H9 (cell line): ENCODE data around the gene HMGCLL1. TPM values are rescaled to one million over a fixed set of nuclear protein-coding genes. Genes with fewer than 3 reads are reported as not detected.

Experiments used
- DNase-seq: peaks from one replicate; pipeline ENCODE4 v3.0.0-alpha.2; 2017
- H2AFZ ChIP-seq: one replicate; pipeline ENCODE4 v1.6.1; 2013; ENCODE audit warnings: mild to moderate bottlenecking, low read length, control low read depth, moderate library complexity
- H2AK5ac ChIP-seq: 2 replicates; pipeline ENCODE4 v1.6.1; 2013; ENCODE audit warnings: low read length, control low read depth, mixed read lengths; ENCODE audit not compliant: insufficient read length
- H2BK120ac ChIP-seq: one replicate; pipeline ENCODE4 v1.6.1; 2013; ENCODE audit warnings: low read depth, mild to moderate bottlenecking, low read length, control low read depth, inconsistent platforms; ENCODE audit not compliant: poor library complexity, severe bottlenecking
- H2BK12ac ChIP-seq: 2 replicates; pipeline ENCODE4 v1.6.1; 2013; ENCODE audit warnings: low read length, control low read depth, mixed read lengths, low read depth; ENCODE audit not compliant: insufficient read length
- H2BK15ac ChIP-seq: 2 replicates; pipeline ENCODE4 v1.6.1; 2013; ENCODE audit warnings: low read depth, low read length, control low read depth
- H2BK20ac ChIP-seq: one replicate; pipeline ENCODE4 v1.6.1; 2013; ENCODE audit warnings: low read depth, mild to moderate bottlenecking, low read length, control low read depth, inconsistent platforms; ENCODE audit not compliant: poor library complexity, severe bottlenecking
- H2BK5ac ChIP-seq: 2 replicates; pipeline ENCODE4 v1.6.1; 2013; ENCODE audit warnings: low read length, control low read depth, mixed read lengths; ENCODE audit not compliant: insufficient read length
- H3K14ac ChIP-seq: 2 replicates; pipeline ENCODE4 v1.6.1; 2013; ENCODE audit warnings: low read length, control low read depth; ENCODE audit not compliant: insufficient read depth
- H3K18ac ChIP-seq: 2 replicates; pipeline ENCODE4 v1.6.1; 2013; ENCODE audit warnings: low read depth, mild to moderate bottlenecking, mixed read lengths, low read length, control low read depth; ENCODE audit not compliant: insufficient read length
- H3K23ac ChIP-seq: 2 replicates; pipeline ENCODE4 v1.6.1; 2013; ENCODE audit warnings: low read length, control low read depth, mixed read lengths, low read depth; ENCODE audit not compliant: insufficient read length
- H3K23me2 ChIP-seq: 2 replicates; pipeline ENCODE4 v1.6.1; 2013; ENCODE audit warnings: low read depth, mild to moderate bottlenecking, mixed read lengths, low read length, control low read depth; ENCODE audit not compliant: insufficient read length, poor library complexity, severe bottlenecking
- H3K27ac ChIP-seq: 2 replicates; pipeline ENCODE4 v1.5.1; 2013; ENCODE audit warnings: low read length, control low read depth, mixed read lengths, low read depth; ENCODE audit not compliant: insufficient read length
- H3K27me3 ChIP-seq: 2 replicates; pipeline ENCODE4 v1.6.1; 2013; ENCODE audit warnings: low read length, control low read depth, inconsistent platforms; ENCODE audit not compliant: insufficient read depth
- H3K4ac ChIP-seq: 2 replicates; pipeline ENCODE4 v1.6.1; 2013; ENCODE audit warnings: low read depth, mild to moderate bottlenecking, control low read depth, inconsistent platforms, low read length, moderate library complexity
- H3K4me1 ChIP-seq: 2 replicates; pipeline ENCODE4 v1.6.1; 2013; ENCODE audit warnings: low read length, control low read depth, inconsistent platforms; ENCODE audit not compliant: insufficient read depth
- H3K4me2 ChIP-seq: 2 replicates; pipeline ENCODE4 v1.6.1; 2013; ENCODE audit warnings: low read length, control low read depth, mixed read lengths; ENCODE audit not compliant: insufficient read length, insufficient read depth
- H3K56ac ChIP-seq: 2 replicates; pipeline ENCODE4 v1.6.1; 2013; ENCODE audit warnings: low read depth, mild to moderate bottlenecking, mixed read lengths, low read length, control low read depth; ENCODE audit not compliant: insufficient read length
- H3K79me1 ChIP-seq: 2 replicates; pipeline ENCODE4 v1.6.1; 2013; ENCODE audit warnings: low read depth, mild to moderate bottlenecking, moderate library complexity, low read length, control low read depth, inconsistent platforms; ENCODE audit not compliant: insufficient read depth, poor library complexity, severe bottlenecking
- H3K79me2 ChIP-seq: 2 replicates; pipeline ENCODE4 v1.6.1; 2013; ENCODE audit warnings: low read length, control low read depth, inconsistent platforms; ENCODE audit not compliant: insufficient read depth
- H3K9ac ChIP-seq: 2 replicates; pipeline ENCODE4 v1.6.1; 2013; ENCODE audit warnings: low read length, control low read depth, mixed read lengths; ENCODE audit not compliant: insufficient read length; ENCODE audit errors: extremely low read depth
- H3K9me3 ChIP-seq: one replicate; pipeline ENCODE4 v1.6.1; 2013; ENCODE audit warnings: low read depth, low read length, inconsistent platforms; ENCODE audit not compliant: control insufficient read depth
- H3T11ph ChIP-seq: one replicate; pipeline ENCODE4 v1.6.1; 2013; ENCODE audit warnings: mild to moderate bottlenecking, low read length, control low read depth, inconsistent platforms
- H4K20me1 ChIP-seq: one replicate; pipeline ENCODE4 v1.6.1; 2013; ENCODE audit not compliant: control insufficient read depth, insufficient read length, insufficient read depth
- H4K5ac ChIP-seq: 2 replicates; pipeline ENCODE4 v1.6.1; 2013; ENCODE audit warnings: low read depth, mild to moderate bottlenecking, mixed read lengths, low read length, control low read depth; ENCODE audit not compliant: insufficient read length
- H4K8ac ChIP-seq: replicated peaks from 2 replicates; pipeline ENCODE4 v1.6.1; 2013; ENCODE audit warnings: low read length, control low read depth, mixed read lengths, low read depth; ENCODE audit not compliant: insufficient read length
- H4K91ac ChIP-seq: 2 replicates; pipeline ENCODE4 v1.6.1; 2013; ENCODE audit warnings: low read depth, mild to moderate bottlenecking, moderate library complexity, mixed read lengths, low read length, control low read depth; ENCODE audit not compliant: insufficient read length
- H3K27ac Mint-ChIP-seq, 3 experiments: 2 replicates in 2 of 3; 3 replicates in 1 of 3; pipeline ENCODE4 v1.8.0; 2020 to 2021; ENCODE audit warnings: mixed read lengths in 3 of 3, mild to moderate bottlenecking in 1 of 3, moderate library complexity in 1 of 3
- H3K27me3 Mint-ChIP-seq: 2 replicates; pipeline ENCODE4 v1.8.0; 2021; ENCODE audit warnings: low read depth, mild to moderate bottlenecking, moderate library complexity, mixed read lengths
- H3K36me3 Mint-ChIP-seq, 3 experiments: 2 replicates in 2 of 3; 3 replicates in 1 of 3; pipeline ENCODE4 v1.8.0; 2020 to 2021; ENCODE audit warnings: low read depth in 3 of 3, mixed read lengths in 3 of 3; ENCODE audit not compliant: insufficient read depth in 1 of 3
- H3K4me1 Mint-ChIP-seq, 2 experiments: 2 replicates each; pipeline ENCODE4 v1.8.0; 2020; ENCODE audit warnings: mixed read lengths in 2 of 2
- H3K4me3 Mint-ChIP-seq, 2 experiments: 2 replicates in 1 of 2; 3 replicates in 1 of 2; pipeline ENCODE4 v1.8.0; 2020 to 2021; ENCODE audit warnings: mild to moderate bottlenecking in 2 of 2, mixed read lengths in 2 of 2, moderate library complexity in 1 of 2
- H3K9me3 Mint-ChIP-seq, 2 experiments: 2 replicates in 1 of 2; 3 replicates in 1 of 2; pipeline ENCODE4 v1.8.0; 2020; ENCODE audit warnings: mild to moderate bottlenecking in 2 of 2, mixed read lengths in 2 of 2, moderate library complexity in 1 of 2
- WGBS: extraction: QIAGEN DNeasy Blood & Tissue Kit; methylation state at CpG from one replicate; pipeline ENCODE4 v1.1.7; 2013; ENCODE audit warnings: missing lambda C conversion rate, low lambda C conversion rate, mixed read lengths; ENCODE audit not compliant: insufficient read length; ENCODE audit errors: extremely low coverage; 5-methylcytosine and 5-hydroxymethylcytosine counted together
- total RNA-seq: library from RNA; stranded (reverse); gene quantifications from 2 replicates; pipeline ENCODE4 v1.2.1, GENCODE V29; 2021
- TF ChIP-seq, protein P1 (sequence below): fragments of 200-600 bp; sonication (generic); conservative IDR thresholded peaks from 3 replicates; pipeline ENCODE4 v1.8.0; 2021; ENCODE audit warnings: antibody characterized with exemption, mild to moderate bottlenecking

The HMGCLL1 gene
- total RNA-seq, 1 experiment from 2014 or later: 0.24 TPM

DNA sequence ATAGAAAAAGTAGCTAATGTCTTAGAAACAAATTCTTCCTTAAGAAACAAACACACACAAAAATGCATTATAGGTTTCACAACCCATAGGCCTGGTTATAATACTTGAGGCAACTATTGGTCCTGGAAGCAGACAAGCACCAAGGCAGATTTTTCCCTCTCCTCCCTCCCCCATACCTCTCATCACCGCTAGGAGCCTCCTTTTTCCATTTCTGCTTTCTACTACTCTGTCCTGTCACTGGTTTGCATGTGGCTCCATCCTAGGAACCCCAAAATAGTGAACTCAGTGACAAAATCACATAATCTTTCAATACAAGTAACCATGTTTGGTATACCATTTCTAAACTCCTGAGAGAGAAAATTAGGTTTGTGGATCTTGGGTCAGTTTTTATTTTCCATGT is 66.1 kb downstream of the HMGCLL1 start:
- Mint-ChIP-seq H3K36me3 (no peaks in the 10 kb centered on the region), H3K27me3 (no peaks in the 10 kb centered on the region), H3K4me3 (no peak overlapping the region), H3K9me3 (no peaks in the 10 kb centered on the region), H3K4me1 (no peaks in the 10 kb centered on the region), H3K27ac (no peak overlapping the region)
- H3K18ac ChIP-seq: no peak overlapping the region
- no peak overlapping the region for H2BK12ac ChIP-seq
- no peak overlapping the region for H4K5ac ChIP-seq
- no peak overlapping the region for H2AFZ ChIP-seq
- H3K9me3 ChIP-seq: no peaks in the 10 kb centered on the region
- no peak overlapping the region for H2BK120ac ChIP-seq
- H4K91ac ChIP-seq: no peak overlapping the region
- no peaks in the 10 kb centered on the region for H3K79me2 ChIP-seq
- no peak overlapping the region for H2AK5ac ChIP-seq
- H3K4me1 ChIP-seq: no peaks in the 10 kb centered on the region
- no peaks in the 10 kb centered on the region for H3K79me1 ChIP-seq
- no peak overlapping the region for H4K8ac ChIP-seq
- H3T11ph ChIP-seq: no peak overlapping the region
- no peak overlapping the region for H2BK20ac ChIP-seq
- H3K14ac ChIP-seq: no peak overlapping the region
- H3K27ac ChIP-seq: no peak overlapping the region
- no peaks in the 10 kb centered on the region for H3K23me2 ChIP-seq
- no CpG with 5 or more reads among the region's 1 CpG for WGBS
- H2BK5ac ChIP-seq: no peak overlapping the region
- H4K20me1 ChIP-seq: no peaks in the 10 kb centered on the region
- no peak overlapping the region for H2BK15ac ChIP-seq
- no peak overlapping the region for H3K23ac ChIP-seq
- no peak overlapping the region for H3K56ac ChIP-seq
- H3K27me3 ChIP-seq: no peaks in the 10 kb centered on the region
- H3K4me2 ChIP-seq: no peak overlapping the region
- no peak for DNase-seq
- no peak overlapping the region for H3K9ac ChIP-seq
- TF ChIP-seq, protein P1, sequence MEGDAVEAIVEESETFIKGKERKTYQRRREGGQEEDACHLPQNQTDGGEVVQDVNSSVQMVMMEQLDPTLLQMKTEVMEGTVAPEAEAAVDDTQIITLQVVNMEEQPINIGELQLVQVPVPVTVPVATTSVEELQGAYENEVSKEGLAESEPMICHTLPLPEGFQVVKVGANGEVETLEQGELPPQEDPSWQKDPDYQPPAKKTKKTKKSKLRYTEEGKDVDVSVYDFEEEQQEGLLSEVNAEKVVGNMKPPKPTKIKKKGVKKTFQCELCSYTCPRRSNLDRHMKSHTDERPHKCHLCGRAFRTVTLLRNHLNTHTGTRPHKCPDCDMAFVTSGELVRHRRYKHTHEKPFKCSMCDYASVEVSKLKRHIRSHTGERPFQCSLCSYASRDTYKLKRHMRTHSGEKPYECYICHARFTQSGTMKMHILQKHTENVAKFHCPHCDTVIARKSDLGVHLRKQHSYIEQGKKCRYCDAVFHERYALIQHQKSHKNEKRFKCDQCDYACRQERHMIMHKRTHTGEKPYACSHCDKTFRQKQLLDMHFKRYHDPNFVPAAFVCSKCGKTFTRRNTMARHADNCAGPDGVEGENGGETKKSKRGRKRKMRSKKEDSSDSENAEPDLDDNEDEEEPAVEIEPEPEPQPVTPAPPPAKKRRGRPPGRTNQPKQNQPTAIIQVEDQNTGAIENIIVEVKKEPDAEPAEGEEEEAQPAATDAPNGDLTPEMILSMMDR: peak; percentile 48; the same call in 2 of the 3 replicates
- no peak overlapping the region for H3K4ac ChIP-seq
